AG09309 (cell line): Measurements from ENCODE around the gene FEM1B.

Experiments
- DNase-seq: peaks from one replicate; pipeline ENCODE4 v3.0.0-alpha.2; 2010; ENCODE audit warnings: low read depth
- H3K4me3 ChIP-seq: 2 replicates; pipeline ENCODE4 v1.5.1; 2011; ENCODE audit warnings: mild to moderate bottlenecking, low read depth, low read length, moderate library complexity; ENCODE audit not compliant: control insufficient read depth
- CTCF ChIP-seq: IDR thresholded peaks from 2 replicates; pipeline ENCODE4 v1.5.1; 2011; ENCODE audit warnings: mild to moderate bottlenecking, low read depth, low read length, inconsistent platforms; ENCODE audit not compliant: insufficient read depth, control insufficient read depth; ENCODE audit errors: missing control alignments

FEM1B gene

GRCh38 chr15:68305420-68305871 is 27.9 kb downstream of the FEM1B start:
- no peak for TF ChIP-seq CTCF
- no peak overlapping the region for H3K4me3 ChIP-seq
- DNase-seq: no peak

GRCh38 chr15:68307131-68307928 is 29.8 kb downstream of the FEM1B start:
- H3K4me3 ChIP-seq: no peak overlapping the region
- DNase-seq: no peak
- no peak for TF ChIP-seq CTCF

- DNase-seq: no peak
- no peak for TF ChIP-seq CTCF
- no peak overlapping the region for H3K4me3 ChIP-seq
Observed at GRCh38 chr15:68309024-68309423, 31.5 kb downstream of the FEM1B start.

GRCh38 chr15:68310178-68310803 is 32.7 kb downstream of the FEM1B start:
- no peak for TF ChIP-seq CTCF
- DNase-seq: no peak
- H3K4me3 ChIP-seq: no peak overlapping the region

- H3K4me3 ChIP-seq: no peak overlapping the region
- no peak for TF ChIP-seq CTCF
- DNase-seq: no peak
Observed at GRCh38 chr15:68310804-68311463, 33.4 kb downstream of the FEM1B start.

- no peak for DNase-seq
- no peak for TF ChIP-seq CTCF
- H3K4me3 ChIP-seq: no peak overlapping the region
Observed at GRCh38 chr15:68311464-68311835, 33.9 kb downstream of the FEM1B start.
